Measurements from ENCODE around the gene ANKS3.

DNA sequence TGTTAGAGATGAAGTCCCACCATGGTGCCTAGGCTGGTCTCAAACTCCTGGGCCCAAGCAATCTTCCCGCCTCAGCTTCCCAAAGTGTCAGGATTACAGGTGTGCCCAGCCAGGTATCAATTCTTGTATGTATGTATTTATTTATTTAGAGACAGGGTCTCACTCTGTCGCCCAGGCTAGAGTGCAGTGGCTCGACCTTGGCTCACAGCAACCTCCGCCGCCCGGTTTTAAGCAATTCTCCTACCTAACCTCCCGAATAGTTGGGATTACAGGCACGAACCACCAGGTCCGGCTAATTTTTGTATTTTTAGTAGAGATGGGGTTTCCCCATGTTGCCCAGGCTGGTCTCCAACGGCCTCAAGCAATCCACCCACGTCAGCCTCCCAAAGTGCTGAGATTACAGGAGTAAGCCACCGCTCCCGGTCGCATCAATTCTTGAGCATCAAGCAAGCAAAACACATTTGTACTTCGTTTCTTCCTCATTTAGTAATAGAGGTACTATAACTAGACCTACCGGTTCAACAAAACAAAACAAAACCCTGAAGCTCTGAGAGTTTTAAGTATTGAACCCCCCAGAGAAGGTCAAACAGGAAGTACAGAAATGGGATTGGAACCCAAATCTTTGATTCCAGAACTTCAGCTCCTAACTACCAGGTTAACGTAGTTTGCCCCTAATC, 33.9 kb upstream of the ANKS3 start:
- TF ChIP-seq CTCF (IDR thresholded peaks at IDR 0.05; ENCODE audit: low read depth, low read length) = no peak
- TF ChIP-seq EZH2phosphoT487 (IDR thresholded peaks at IDR 0.05; ENCODE audit: low read depth) = no peak

Data from OCI-LY3 (cell line).